ENCODE results near the gene COBL.

Gene COBL

GRCh38 chr7:51152706-51153200 is 163.9 kb downstream of the COBL start:
- ChIA-PET POLR2A (no interaction called here), CTCF (interaction anchor here (1.0 to 2.2 kb wide), 2 partner anchors 9 to 11 kb away, joined by 6 to 18 read pairs; no protein-coding TSS in a partner anchor)
- DNase-seq (ENCODE audit: extremely low spot score): no peak
- TF ChIP-seq BHLHE40 (IDR thresholded peaks at IDR 0.05; ENCODE audit: borderline replicate concordance) (no peak), NFRKB (IDR thresholded peaks at IDR 0.05) (no peak)

GRCh38 chr7:51151455-51151854 is 165.2 kb downstream of the COBL start:
- ChIA-PET POLR2A (no interaction called here), CTCF (interaction anchor here (0.5 to 2.2 kb wide), 2 partner anchors 10 to 684 kb away, joined by 4 to 18 read pairs; no protein-coding TSS in a partner anchor)
- DNase-seq (ENCODE audit: extremely low spot score): no peak
- no peak for TF ChIP-seq HDGF (IDR thresholded peaks at IDR 0.05; ENCODE audit: borderline replicate concordance)
- no peak for TF ChIP-seq TARDBP (IDR thresholded peaks at IDR 0.05)
- TF ChIP-seq ELF4 (IDR thresholded peaks at IDR 0.05): no peak
- no peak for TF ChIP-seq PKNOX1 (IDR thresholded peaks at IDR 0.05)
- no peak for TF ChIP-seq NFRKB (IDR thresholded peaks at IDR 0.05)
- TF ChIP-seq CTBP1 (IDR thresholded peaks at IDR 0.05; ENCODE audit: borderline replicate concordance): no peak
- no peak for TF ChIP-seq FOXK2 (IDR thresholded peaks at IDR 0.05)
- no peak for TF ChIP-seq LEF1 (IDR thresholded peaks at IDR 0.05; ENCODE audit: borderline replicate concordance)
- no peak for TF ChIP-seq FOXM1 (IDR thresholded peaks at IDR 0.05; ENCODE audit: borderline replicate concordance)

- TF ChIP-seq SP1 (IDR thresholded peaks at IDR 0.05): no peak
- no peak for TF ChIP-seq FOXA1 (IDR thresholded peaks at IDR 0.05)
- TF ChIP-seq ZNF384 (IDR thresholded peaks at IDR 0.05): no peak
- no peak for TF ChIP-seq ARNT (IDR thresholded peaks at IDR 0.05)
- TF ChIP-seq FOXK2 (IDR thresholded peaks at IDR 0.05): no peak
- no peak for TF ChIP-seq LEF1 (IDR thresholded peaks at IDR 0.05; ENCODE audit: borderline replicate concordance)
- no peak for DNase-seq (ENCODE audit: extremely low spot score)
- ChIA-PET CTCF (no interaction called here), POLR2A (no interaction called here)
These were observed 166.4 kb downstream of the COBL start for GRCh38 chr7:51150193-51150592.

GRCh38 chr7:51148216-51148615 is 168.4 kb downstream of the COBL start:
- DNase-seq (ENCODE audit: extremely low spot score): no peak
- TF ChIP-seq FOXA1 (IDR thresholded peaks at IDR 0.05) (no peak), HDGF (IDR thresholded peaks at IDR 0.05; ENCODE audit: borderline replicate concordance) (no peak), FOXK2 (IDR thresholded peaks at IDR 0.05) (no peak), ELF4 (IDR thresholded peaks at IDR 0.05) (no peak), TARDBP (IDR thresholded peaks at IDR 0.05) (no peak), SP1 (IDR thresholded peaks at IDR 0.05) (no peak), BHLHE40 (IDR thresholded peaks at IDR 0.05; ENCODE audit: borderline replicate concordance) (no peak), ZNF384 (IDR thresholded peaks at IDR 0.05) (no peak), CTBP1 (IDR thresholded peaks at IDR 0.05; ENCODE audit: borderline replicate concordance) (no peak), NFRKB (IDR thresholded peaks at IDR 0.05) (no peak), ARNT (IDR thresholded peaks at IDR 0.05) (no peak), FOXM1 (IDR thresholded peaks at IDR 0.05; ENCODE audit: borderline replicate concordance) (no peak), LEF1 (IDR thresholded peaks at IDR 0.05; ENCODE audit: borderline replicate concordance) (no peak), PKNOX1 (IDR thresholded peaks at IDR 0.05) (no peak), L3MBTL2 (conservative IDR thresholded peaks at IDR 0.05) (no peak), SUZ12 (IDR thresholded peaks at IDR 0.05) (no peak)
- POLR2A ChIA-PET: no interaction called here
- CTCF ChIA-PET: no interaction called here

- ChIA-PET POLR2A (no interaction called here), CTCF (no interaction called here)
- DNase-seq (ENCODE audit: extremely low spot score): no peak
These were observed 169.6 kb downstream of the COBL start for GRCh38 chr7:51146816-51147586.

GRCh38 chr7:51144178-51144577 is 172.4 kb downstream of the COBL start:
- TF ChIP-seq FOXM1 (IDR thresholded peaks at IDR 0.05; ENCODE audit: borderline replicate concordance): no peak
- TF ChIP-seq L3MBTL2 (conservative IDR thresholded peaks at IDR 0.05): no peak
- no peak for TF ChIP-seq BHLHE40 (IDR thresholded peaks at IDR 0.05; ENCODE audit: borderline replicate concordance)
- TF ChIP-seq ZNF384 (IDR thresholded peaks at IDR 0.05): no peak
- no peak for TF ChIP-seq HDGF (IDR thresholded peaks at IDR 0.05; ENCODE audit: borderline replicate concordance)
- TF ChIP-seq NFRKB (IDR thresholded peaks at IDR 0.05): no peak
- TF ChIP-seq SUZ12 (IDR thresholded peaks at IDR 0.05): no peak
- no peak for TF ChIP-seq SP1 (IDR thresholded peaks at IDR 0.05)
- no peak for TF ChIP-seq FOXA1 (IDR thresholded peaks at IDR 0.05)
- no peak for TF ChIP-seq CTBP1 (IDR thresholded peaks at IDR 0.05; ENCODE audit: borderline replicate concordance)
- no peak for DNase-seq (ENCODE audit: extremely low spot score)
- POLR2A ChIA-PET: no interaction called here
- CTCF ChIA-PET: interaction anchor here (0.6 kb wide), 1 partner anchor 141 kb away, joined by 4 read pairs; no protein-coding TSS in a partner anchor

More at GRCh38 chr7:51146816-51147586, 169.6 kb downstream of the COBL start:
- TF ChIP-seq FOXK2 (IDR thresholded peaks at IDR 0.05) (no peak), LEF1 (IDR thresholded peaks at IDR 0.05; ENCODE audit: borderline replicate concordance) (no peak), ZNF384 (IDR thresholded peaks at IDR 0.05) (no peak), ELF4 (IDR thresholded peaks at IDR 0.05) (no peak), SUZ12 (IDR thresholded peaks at IDR 0.05) (no peak), FOXA1 (IDR thresholded peaks at IDR 0.05) (no peak), NFRKB (IDR thresholded peaks at IDR 0.05) (no peak), CTBP1 (IDR thresholded peaks at IDR 0.05; ENCODE audit: borderline replicate concordance) (no peak), TARDBP (IDR thresholded peaks at IDR 0.05) (no peak)
